BE2C (cell line): Measurements from ENCODE around the gene MESD.

Experiments used
- DNase-seq: peaks from one replicate; pipeline ENCODE4 v3.0.0-alpha.2; 2020
- H3K27me3 ChIP-seq: fragments of 250-450 bp; sonication (Bioruptor Pico); 2 replicates; pipeline ENCODE4 v1.5.1; 2020; ENCODE audit warnings: mild to moderate bottlenecking
- H3K36me3 ChIP-seq: fragments of 250-450 bp; sonication (Bioruptor Pico); 2 replicates; pipeline ENCODE4 v1.5.1; 2020; ENCODE audit warnings: mild to moderate bottlenecking
- H3K4me1 ChIP-seq: fragments of 250-450 bp; sonication (Bioruptor Pico); 2 replicates; pipeline ENCODE4 v1.5.1; 2020
- H3K4me3 ChIP-seq: 2 replicates; pipeline ENCODE4 v1.5.1; 2011; ENCODE audit warnings: low read depth, low read length
- H3K9me3 ChIP-seq: fragments of 250-450 bp; sonication (Bioruptor Pico); 2 replicates; pipeline ENCODE4 v1.5.1; 2020
- TF ChIP-seq, protein P1 (sequence below): IDR thresholded peaks from 2 replicates; pipeline ENCODE4 v1.5.1; 2012; ENCODE audit warnings: mild to moderate bottlenecking, low read depth, low read length

The MESD gene

DNA sequence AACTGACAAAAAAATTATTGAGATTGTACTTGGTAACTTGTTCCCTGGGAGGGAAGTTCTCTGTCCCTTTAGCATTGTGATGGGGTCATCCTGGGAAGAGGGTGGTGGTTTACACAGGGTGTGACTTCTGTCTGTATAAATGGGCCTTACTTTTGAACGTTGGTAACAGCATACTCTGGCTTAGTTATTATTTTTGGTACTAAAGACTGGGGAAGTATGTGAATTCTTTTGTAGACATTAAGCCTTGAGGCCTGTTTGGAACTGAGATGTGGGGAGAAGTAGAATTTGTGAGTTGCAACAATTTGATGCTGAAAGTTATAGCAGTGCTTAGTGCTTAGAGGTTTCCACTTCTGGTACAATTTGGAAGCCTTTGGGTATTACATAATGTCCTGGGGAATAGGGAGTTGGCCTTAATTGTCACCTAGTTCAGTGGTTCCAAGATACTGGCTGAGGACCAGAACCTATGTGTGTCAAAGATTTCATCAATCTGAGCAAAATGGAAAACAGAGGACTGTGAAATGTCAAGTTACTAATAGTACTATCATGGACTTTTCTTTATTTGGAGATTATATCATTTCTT, 27.0 kb upstream of the MESD start:
- TF ChIP-seq, protein P1, sequence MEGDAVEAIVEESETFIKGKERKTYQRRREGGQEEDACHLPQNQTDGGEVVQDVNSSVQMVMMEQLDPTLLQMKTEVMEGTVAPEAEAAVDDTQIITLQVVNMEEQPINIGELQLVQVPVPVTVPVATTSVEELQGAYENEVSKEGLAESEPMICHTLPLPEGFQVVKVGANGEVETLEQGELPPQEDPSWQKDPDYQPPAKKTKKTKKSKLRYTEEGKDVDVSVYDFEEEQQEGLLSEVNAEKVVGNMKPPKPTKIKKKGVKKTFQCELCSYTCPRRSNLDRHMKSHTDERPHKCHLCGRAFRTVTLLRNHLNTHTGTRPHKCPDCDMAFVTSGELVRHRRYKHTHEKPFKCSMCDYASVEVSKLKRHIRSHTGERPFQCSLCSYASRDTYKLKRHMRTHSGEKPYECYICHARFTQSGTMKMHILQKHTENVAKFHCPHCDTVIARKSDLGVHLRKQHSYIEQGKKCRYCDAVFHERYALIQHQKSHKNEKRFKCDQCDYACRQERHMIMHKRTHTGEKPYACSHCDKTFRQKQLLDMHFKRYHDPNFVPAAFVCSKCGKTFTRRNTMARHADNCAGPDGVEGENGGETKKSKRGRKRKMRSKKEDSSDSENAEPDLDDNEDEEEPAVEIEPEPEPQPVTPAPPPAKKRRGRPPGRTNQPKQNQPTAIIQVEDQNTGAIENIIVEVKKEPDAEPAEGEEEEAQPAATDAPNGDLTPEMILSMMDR = no peak
- Histone ChIP-seq H3K36me3 (no peaks in the 10 kb centered on the region), H3K4me1 (no peaks in the 10 kb centered on the region), H3K4me3 (no peak overlapping the region), H3K27me3 (no peaks in the 10 kb centered on the region), H3K9me3 (no peaks in the 10 kb centered on the region)
- no peak for DNase-seq

DNA sequence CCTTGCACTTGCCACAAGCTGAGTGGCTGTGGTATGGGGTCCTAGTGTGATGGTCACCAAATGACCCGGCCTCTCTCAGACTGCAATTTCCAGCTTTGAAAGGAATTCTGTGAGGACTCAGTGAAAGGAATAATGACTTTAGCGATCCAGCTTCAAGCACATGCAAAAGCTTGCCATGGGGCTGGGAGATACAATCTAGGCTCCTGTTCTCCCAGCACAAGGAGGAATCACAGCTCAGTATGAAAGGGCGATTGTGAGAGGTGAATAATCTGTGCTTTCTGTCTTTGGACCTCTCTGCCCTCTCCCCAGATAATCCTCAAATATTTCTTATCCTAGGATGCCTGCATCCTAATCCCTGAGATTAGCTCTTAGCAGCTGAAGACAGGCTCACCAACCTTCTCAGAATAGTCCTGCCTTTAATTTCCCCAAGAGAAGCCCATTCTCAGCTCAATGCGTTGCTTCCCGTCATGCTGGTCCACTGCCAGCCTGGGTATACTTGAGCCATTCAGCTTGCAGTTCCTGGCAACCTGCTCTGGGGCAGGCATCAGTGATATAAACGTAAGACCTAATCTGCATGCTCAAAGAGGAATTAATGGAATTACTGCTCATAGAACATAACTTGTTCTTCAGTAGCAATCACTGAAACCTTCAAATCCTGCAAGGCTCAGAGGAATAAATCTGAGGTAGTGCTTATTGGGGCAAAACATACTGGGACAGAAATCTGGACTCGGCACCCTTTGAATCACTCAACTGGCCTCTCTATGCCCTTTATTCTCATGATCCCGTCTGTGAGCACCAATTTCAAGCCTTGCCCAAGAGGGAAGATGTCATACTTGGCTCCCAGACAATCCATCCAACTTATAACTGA, 26.2 kb upstream of the MESD start:
- H3K4me3 ChIP-seq = no peak overlapping the region
- no peaks in the 10 kb centered on the region for H3K27me3 ChIP-seq
- no peaks in the 10 kb centered on the region for H3K4me1 ChIP-seq
- no peaks in the 10 kb centered on the region for H3K9me3 ChIP-seq
- no peaks in the 10 kb centered on the region; the same call in 1 of the 2 replicates for H3K36me3 ChIP-seq
- TF ChIP-seq, protein P1 = no peak
- DNase-seq = no peak

DNA sequence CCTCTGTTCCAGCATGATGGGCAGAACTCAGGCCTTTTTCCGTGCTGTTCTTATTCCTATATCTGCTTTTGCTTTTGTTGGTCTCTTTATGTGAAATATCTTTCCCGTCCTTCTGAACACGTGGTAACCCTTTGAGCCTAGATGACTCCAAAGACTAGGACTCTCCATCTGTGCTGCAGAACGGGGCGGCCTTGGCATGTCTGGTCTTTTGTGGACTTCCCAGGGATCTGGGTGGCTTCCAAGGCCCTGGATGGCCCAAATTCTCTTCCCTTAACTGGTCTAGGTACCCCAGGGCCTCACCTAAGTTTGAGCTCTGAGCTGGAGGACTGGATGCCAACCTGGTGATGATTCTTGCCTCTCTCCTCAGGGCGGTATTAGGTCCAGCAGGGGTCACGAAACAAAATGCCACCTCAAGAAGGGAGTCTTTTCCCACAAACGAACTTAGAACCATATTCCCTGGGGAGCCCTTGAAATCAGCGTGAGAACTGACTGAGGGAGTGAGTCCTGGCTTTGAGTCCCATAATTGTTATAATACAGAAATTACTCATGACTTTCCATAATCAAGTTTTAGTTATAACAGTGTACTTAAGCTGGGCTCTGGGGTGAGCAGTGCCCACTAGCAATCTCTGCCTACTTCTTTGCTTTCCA, 25.0 kb upstream of the MESD start:
- Histone ChIP-seq H3K4me3 (no peak overlapping the region), H3K4me1 (no peaks in the 10 kb centered on the region), H3K9me3 (no peaks in the 10 kb centered on the region), H3K27me3 (no peaks in the 10 kb centered on the region), H3K36me3 (no peaks in the 10 kb centered on the region; the same call in 1 of the 2 replicates)
- TF ChIP-seq, protein P1 = no peak
- no peak for DNase-seq

DNA sequence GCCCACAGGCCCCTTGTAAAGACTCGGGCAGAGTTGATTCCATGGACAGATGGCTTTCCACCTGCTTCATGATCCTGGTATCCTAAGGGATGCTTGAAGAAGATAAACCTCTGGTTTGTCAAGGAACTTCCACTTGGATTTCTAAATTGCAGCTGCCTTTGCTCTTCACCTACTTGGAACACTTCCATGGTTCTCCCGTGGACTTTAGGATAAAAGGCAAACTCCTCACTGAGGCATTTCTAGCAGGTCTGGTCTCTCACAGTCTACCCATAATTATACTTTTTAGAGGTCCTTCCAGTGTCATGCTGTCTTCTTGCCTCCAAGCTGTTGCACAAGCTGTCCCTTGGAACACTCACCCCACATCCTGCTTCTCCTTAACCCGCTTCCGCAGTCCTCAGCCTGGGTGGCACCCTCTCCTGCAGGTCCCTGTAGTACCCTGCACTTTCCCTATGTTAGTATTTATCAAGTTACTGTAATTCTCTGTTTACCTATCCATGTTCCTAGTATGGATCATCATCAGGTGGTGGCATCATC, 23.8 kb upstream of the MESD start:
- Histone ChIP-seq H3K4me1 (no peaks in the 10 kb centered on the region), H3K27me3 (no peaks in the 10 kb centered on the region), H3K9me3 (no peaks in the 10 kb centered on the region), H3K36me3 (no peaks in the 10 kb centered on the region; the same call in 1 of the 2 replicates), H3K4me3 (no peak overlapping the region)
- TF ChIP-seq, protein P1 = no peak
- DNase-seq = no peak

DNA sequence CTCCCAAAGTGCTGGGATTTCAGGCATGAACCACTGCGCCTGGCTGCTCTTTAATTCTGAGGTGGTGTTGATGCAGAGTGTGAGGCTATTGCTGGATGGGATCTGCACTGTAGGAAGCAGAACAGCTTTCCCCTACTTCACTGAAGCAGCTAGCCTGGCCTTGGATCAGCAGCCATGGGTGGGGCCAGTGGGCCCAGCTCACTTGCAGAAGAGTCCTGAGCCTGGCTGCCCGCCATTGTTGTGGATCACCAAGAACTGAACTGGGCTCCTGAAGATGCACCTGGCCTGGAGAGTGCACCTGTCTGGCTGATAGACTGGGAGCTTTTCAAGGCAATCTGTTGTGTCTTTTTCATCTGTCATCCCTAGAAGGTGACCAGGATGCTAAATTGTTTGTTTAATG, 23.0 kb upstream of the MESD start:
- Histone ChIP-seq H3K36me3 (no peaks in the 10 kb centered on the region; the same call in 1 of the 2 replicates), H3K27me3 (no peaks in the 10 kb centered on the region), H3K9me3 (no peaks in the 10 kb centered on the region), H3K4me3 (no peak overlapping the region), H3K4me1 (no peaks in the 10 kb centered on the region)
- TF ChIP-seq, protein P1 = no peak
- no peak for DNase-seq
